ENCODE measurements around the gene UBC.
"Not testable (repeated sequence)": the region's sequence is repeated elsewhere in the genome, so short reads cannot be mapped to it uniquely, and the experiment has no call there.

Gene UBC

GRCh38 chr12:124913474-124914391, 717 bp downstream of the UBC start:
- no peak for DNase-seq

DNA sequence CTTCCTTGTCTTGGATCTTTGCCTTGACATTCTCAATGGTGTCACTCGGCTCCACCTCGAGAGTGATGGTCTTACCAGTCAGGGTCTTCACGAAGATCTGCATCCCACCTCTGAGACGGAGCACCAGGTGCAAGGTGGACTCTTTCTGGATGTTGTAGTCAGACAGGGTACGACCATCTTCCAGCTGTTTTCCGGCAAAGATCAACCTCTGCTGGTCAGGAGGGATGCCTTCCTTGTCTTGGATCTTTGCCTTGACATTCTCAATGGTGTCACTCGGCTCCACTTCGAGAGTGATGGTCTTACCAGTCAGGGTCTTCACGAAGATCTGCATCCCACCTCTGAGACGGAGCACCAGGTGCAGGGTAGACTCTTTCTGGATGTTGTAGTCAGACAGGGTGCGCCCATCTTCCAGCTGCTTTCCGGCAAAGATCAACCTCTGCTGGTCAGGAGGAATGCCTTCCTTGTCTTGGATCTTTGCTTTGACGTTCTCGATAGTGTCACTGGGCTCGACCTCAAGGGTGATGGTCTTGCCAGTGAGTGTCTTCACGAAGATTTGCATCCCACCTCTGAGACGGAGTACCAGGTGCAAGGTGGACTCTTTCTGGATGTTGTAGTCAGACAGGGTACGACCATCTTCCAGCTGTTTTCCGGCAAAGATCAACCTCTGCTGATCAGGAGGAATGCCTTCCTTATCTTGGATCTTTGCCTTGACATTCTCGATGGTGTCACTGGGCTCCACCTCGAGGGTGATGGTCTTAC, 1.7 kb downstream of the UBC start:
- not testable (repeated sequence) for DNase-seq

DNA sequence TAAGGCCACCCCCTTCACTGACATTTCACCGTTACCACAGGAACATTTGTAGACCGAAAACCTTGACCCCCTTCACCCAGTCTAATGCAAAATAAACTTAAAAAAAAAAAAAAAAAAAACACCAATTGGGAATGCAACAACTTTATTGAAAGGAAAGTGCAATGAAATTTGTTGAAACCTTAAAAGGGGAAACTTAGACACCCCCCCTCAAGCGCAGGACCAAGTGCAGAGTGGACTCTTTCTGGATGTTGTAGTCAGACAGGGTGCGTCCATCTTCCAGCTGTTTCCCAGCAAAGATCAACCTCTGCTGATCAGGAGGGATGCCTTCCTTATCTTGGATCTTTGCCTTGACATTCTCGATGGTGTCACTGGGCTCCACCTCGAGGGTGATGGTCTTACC, 2.9 kb downstream of the UBC start:
- DNase-seq: not testable (repeated sequence)

- DNase-seq: no peak
These were observed 3.6 kb downstream of the UBC start for GRCh38 chr12:124910561-124911478.

DNA sequence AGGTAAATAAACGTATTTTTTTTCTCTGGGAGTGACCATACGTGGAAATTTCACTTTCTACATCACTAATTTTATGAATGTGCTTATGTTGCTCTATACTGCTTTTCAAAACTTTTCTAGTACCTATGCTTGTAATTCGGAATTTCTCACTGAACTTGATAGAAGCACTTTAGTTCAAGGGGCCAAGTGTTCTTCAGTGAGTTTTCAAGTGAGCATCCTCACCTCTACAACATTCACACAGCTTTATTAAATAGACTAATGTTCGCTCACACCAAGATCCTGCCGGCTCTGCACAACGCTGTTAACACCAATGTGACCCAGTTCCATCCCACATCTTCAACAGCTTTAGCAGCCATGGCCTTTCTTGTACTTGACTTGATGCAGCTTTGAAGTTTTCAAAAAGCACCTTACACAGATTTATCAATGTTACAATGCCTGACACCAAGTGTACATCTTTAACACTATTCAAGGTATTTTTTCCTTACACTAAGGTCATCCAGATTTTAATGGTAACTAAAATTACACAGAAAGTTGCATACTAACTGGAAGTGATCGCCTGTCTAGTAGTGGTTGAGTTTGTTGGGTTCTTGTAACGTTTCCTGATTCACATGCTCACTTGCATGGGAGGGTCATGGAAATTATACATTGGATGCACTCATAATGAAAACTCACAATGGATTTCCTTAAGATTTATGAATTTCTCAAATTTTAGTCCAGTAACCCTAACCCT, 4.5 kb downstream of the UBC start:
- no peak for DNase-seq

DNA sequence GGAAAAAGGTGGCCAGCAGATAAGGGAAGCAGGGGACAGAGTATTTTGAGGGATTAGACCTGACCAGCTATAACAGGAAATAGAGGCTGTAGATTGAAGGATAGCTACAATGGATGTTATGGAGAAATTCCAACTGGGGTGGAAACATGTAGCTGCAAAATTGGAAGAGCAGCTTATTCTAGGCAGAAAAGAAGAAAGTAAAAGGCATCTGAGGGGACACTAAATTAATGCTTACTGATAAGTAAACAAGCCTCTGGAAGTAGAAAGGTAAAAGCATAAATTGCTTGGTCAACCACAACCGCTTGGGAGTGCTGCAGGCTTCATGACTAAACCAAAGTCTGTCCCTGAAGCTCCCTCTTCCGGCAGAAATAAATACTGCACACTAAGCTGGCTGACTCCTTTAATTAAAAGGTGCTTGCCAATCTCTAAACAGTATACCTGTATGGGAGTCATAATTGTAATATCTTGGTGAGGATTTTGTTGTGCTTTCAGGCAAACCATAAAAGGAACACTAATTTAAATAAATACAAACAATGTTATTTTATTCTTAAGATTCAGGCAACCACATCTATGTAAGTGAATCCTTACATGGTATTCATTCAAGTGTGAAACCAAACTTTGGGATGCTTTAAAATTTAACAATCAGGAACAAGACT, 7.7 kb downstream of the UBC start:
- no peak for DNase-seq

GRCh38 chr12:124904306-124905098, 9.9 kb downstream of the UBC start:
- DNase-seq: no peak

DNA sequence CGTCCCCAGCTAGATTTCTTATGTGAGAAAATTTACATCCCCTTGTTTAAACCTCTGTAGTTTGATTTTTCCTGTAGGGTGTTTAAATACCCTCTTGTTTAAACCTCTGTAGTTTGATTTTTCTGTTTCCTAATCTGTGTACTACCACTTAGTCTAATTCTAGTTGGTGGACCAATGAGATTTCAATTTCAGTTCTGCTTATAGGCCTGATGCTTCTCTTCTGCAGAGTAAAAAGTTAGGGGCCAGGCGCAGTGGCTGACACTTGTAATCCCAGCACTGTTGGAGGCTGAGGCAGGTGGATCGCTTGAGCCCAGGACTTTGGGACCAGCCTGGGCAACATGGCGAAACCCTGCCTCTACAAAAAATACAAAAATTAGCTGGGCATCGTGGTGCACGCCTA, 11.5 kb downstream of the UBC start:
- no peak for DNase-seq

- no peak for DNase-seq
These were observed 13.4 kb downstream of the UBC start for GRCh38 chr12:124901003-124901402.

- not testable (repeated sequence) for DNase-seq
These were observed 14.1 kb downstream of the UBC start for GRCh38 chr12:124900345-124900795.

DNA sequence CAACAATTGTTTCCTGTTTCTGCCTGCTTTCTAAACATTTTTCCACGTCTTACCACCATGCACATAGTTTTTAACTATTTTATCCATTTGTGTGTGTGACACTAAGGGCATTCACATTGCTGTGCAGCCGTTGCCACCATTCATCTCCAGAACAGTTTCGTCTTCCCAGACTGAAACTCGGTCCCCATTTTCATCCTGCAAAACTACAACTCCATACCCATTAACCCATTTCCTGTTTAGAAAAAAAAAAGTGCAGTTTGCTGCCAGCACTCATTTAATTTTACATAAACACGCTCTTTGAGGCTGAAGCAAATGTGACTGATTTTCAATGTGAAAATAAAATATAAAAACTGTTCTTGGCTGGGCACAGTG, 15.5 kb downstream of the UBC start:
- no peak for DNase-seq

DNA sequence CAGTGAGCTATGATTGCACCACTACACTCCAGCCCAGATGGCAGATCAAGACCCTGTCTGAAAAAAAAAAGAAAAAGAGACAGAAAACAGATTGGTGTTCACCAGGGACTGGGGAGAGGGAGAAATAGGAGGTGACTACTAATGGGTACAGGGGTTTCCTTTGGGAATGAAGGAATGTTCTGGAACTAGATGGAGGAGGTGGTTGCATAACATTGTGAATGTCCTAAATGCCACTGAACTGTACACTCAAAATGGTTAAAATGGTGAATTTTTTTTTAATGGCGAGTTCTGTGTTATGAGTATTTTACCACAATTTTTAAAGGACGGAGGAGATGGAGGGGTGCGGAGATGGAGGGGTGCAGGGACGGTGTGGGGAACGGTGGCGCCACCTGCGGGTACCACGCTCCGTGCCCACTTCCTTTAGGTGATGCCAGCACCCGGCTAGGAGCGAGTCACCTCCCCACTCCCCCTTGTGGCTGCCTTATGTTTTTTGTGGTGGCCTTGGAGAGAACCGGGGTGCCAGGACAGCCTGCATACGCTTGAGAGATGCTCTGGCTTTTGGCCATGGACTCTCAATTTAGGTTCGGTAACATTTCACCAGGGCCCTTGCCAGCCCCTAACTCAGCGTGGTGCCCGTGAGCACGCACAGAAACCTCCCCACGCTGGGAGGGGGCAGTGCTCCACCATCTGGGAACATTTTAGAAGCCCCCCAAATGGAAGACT, 16.1 kb downstream of the UBC start:
- DNase-seq: no peak

- DNase-seq: no peak
These were observed 18.0 kb downstream of the UBC start for GRCh38 chr12:124896461-124896860.

DNA sequence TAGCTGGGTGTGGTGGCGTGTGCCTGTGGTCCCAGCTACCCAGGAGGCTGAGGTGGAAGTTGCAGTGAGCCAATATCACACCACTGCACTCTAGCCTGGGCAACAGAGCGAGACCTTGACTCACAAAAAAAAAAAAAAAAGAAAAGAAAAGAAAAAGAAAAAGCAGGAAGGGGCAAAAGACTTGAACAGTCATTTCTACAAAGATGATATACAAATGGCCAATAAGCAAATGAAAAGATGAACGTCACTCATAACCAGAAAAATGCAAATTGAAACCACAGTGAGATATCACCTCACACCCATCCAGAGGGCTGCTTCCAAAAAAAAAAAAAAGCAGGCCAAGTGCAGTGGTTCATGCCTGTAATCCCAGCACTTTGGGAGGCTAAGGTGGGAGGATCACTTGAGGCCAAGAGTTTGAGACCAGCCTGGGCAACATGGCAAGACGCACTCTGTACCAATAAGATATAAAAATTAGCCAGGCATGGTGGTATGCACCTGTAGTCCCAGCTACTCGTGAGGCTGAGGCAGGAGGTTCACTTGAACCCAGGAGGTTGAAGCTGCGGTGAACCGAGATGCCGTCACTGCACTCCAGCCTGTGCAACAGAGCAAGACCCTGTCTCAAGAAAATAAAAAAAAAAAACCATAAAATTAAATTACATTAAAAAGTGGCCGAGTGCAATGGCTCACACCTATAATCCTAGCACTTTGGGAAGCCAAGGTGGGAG, 20.5 kb downstream of the UBC start:
- no peak for DNase-seq

DNA sequence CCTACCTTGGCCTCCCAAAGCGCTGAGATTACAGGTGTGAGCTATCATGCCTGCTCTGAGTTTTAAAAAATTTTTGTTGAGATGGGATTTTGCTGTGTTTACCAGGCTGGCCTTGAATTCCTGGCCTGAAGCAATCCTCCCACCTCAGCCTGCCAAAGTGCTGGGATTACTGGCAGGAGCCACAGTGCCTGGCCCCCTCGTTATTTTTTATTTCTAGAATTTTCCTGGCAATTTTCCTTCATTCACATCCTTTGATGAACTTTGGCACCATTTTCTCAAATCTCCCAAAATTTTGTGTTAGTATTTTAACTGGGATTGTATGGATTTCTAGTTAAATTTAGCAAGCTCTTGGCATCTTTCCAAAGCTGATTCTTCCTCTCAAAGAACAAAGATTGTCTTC, 26.2 kb downstream of the UBC start:
- DNase-seq: no peak

GRCh38 chr12:124887766-124888165, 26.7 kb downstream of the UBC start:
- not testable (repeated sequence) for DNase-seq

GRCh38 chr12:124884587-124885438, 29.6 kb downstream of the UBC start:
- no peak for DNase-seq
